Chondrocyte (in vitro differentiated cells): ENCODE results near the gene TTLL8. TPM values are rescaled to one million over a fixed set of nuclear protein-coding genes. Genes with fewer than 3 reads are reported as not detected.
A peak's percentile ranks its signal among the peaks of the same experiment; 100 is the strongest.
"Not testable (repeated sequence)": the region's sequence is repeated elsewhere in the genome, so short reads cannot be mapped to it uniquely, and the experiment has no call there.

Source experiments
- DNase-seq: peaks from one replicate; pipeline ENCODE4 v3.0.0; 2021; ENCODE audit warnings: mixed read lengths, low spot score
- H3K27ac Mint-ChIP-seq: one replicate; pipeline ENCODE4 v1.8.0; 2021; ENCODE audit warnings: mild to moderate bottlenecking, moderate library complexity, mixed read lengths; ENCODE audit not compliant: unreplicated experiment
- H3K27me3 Mint-ChIP-seq: 2 replicates; pipeline ENCODE4 v1.8.0; 2021; ENCODE audit warnings: low read depth, mixed read lengths
- H3K36me3 Mint-ChIP-seq: 2 replicates; pipeline ENCODE4 v1.8.0; 2021; ENCODE audit warnings: low read depth, mixed read lengths
- H3K4me1 Mint-ChIP-seq: 2 replicates; pipeline ENCODE4 v1.8.0; 2021; ENCODE audit warnings: low read depth, mild to moderate bottlenecking, mixed read lengths
- H3K4me3 Mint-ChIP-seq: one replicate; pipeline ENCODE4 v1.8.0; 2021; ENCODE audit warnings: mild to moderate bottlenecking, moderate library complexity, mixed read lengths; ENCODE audit not compliant: unreplicated experiment
- H3K9me3 Mint-ChIP-seq: 2 replicates; pipeline ENCODE4 v1.8.0; 2021; ENCODE audit warnings: low read depth, mixed read lengths
- CTCF ChIP-seq: fragments of 200-600 bp; sonication (generic); IDR thresholded peaks from 2 replicates; pipeline ENCODE4 v1.5.0; 2021; ENCODE audit warnings: antibody characterized with exemption, mild to moderate bottlenecking, moderate library complexity
- total RNA-seq: library from RNA; stranded (reverse); gene quantifications from 3 replicates; pipeline ENCODE4 v1.2.1, GENCODE V29; 2021

The TTLL8 gene
- total RNA-seq, 1 donor from 2014 or later: not detected

GRCh38 chr22:49993649-49994360, 64.3 kb downstream of the TTLL8 start:
- DNase-seq: no peak
- peaks cover 11% of the 10 kb centered on the region for H3K9me3 Mint-ChIP-seq
- H3K4me1 Mint-ChIP-seq: peaks cover 3% of the 10 kb centered on the region
- no peaks in the 10 kb centered on the region for H3K27me3 Mint-ChIP-seq
- peaks cover 3% of the 10 kb centered on the region for H3K36me3 Mint-ChIP-seq
- no peak overlapping the region for H3K27ac Mint-ChIP-seq
- TF ChIP-seq CTCF: peak; percentile 46
- H3K4me3 Mint-ChIP-seq: no peak overlapping the region

- no peak overlapping the region for H3K4me3 Mint-ChIP-seq
- H3K27ac Mint-ChIP-seq: no peak overlapping the region
- H3K27me3 Mint-ChIP-seq: peaks cover 1% of the 10 kb centered on the region
- peaks cover 3% of the 10 kb centered on the region for H3K36me3 Mint-ChIP-seq
- peak; percentile 85 for DNase-seq
- H3K4me1 Mint-ChIP-seq: no peaks in the 10 kb centered on the region
- TF ChIP-seq CTCF: peak; percentile 80
- peaks cover 11% of the 10 kb centered on the region for H3K9me3 Mint-ChIP-seq
These were observed 65.0 kb downstream of the TTLL8 start for GRCh38 chr22:49992921-49993648.

- no peak overlapping the region for H3K4me3 Mint-ChIP-seq
- H3K27me3 Mint-ChIP-seq: peaks cover 3% of the 10 kb centered on the region
- TF ChIP-seq CTCF: no peak
- DNase-seq: no peak
- H3K4me1 Mint-ChIP-seq: no peaks in the 10 kb centered on the region
- peaks cover 15% of the 10 kb centered on the region for H3K9me3 Mint-ChIP-seq
- H3K36me3 Mint-ChIP-seq: peaks cover 5% of the 10 kb centered on the region
- H3K27ac Mint-ChIP-seq: no peak overlapping the region
These were observed 66.1 kb downstream of the TTLL8 start for GRCh38 chr22:49991907-49992533.

GRCh38 chr22:49991167-49991566, 66.9 kb downstream of the TTLL8 start:
- no peak overlapping the region for H3K4me3 Mint-ChIP-seq
- H3K4me1 Mint-ChIP-seq: no peaks in the 10 kb centered on the region

GRCh38 chr22:49989826-49990225, 68.3 kb downstream of the TTLL8 start:
- H3K4me3 Mint-ChIP-seq, H3K27me3 Mint-ChIP-seq, H3K27ac Mint-ChIP-seq, H3K4me1 Mint-ChIP-seq, DNase-seq: not testable (repeated sequence)
- Mint-ChIP-seq H3K36me3 (peaks cover 14% of the 10 kb centered on the region), H3K9me3 (peaks cover 32% of the 10 kb centered on the region)

More at GRCh38 chr22:49991167-49991566, 66.9 kb downstream of the TTLL8 start:
- H3K36me3 Mint-ChIP-seq: peaks cover 8% of the 10 kb centered on the region
- H3K9me3 Mint-ChIP-seq: peaks cover 23% of the 10 kb centered on the region
- H3K27ac Mint-ChIP-seq: no peak overlapping the region
- H3K27me3 Mint-ChIP-seq: peaks cover 3% of the 10 kb centered on the region
- no peak for TF ChIP-seq CTCF
- DNase-seq: no peak
